Prostate gland (tissue), 2 donors: ENCODE data around the gene ZFYVE16.

ENCODE experiments used
- POLR2A ChIP-seq: fragments of 450-650 bp; IDR thresholded peaks from one replicate; pipeline ENCODE4 v1.6.1; 2016; ENCODE audit warnings: antibody characterized with exemption, mild to moderate bottlenecking
- POLR2AphosphoS5 ChIP-seq: sonication (generic); formaldehyde crosslinking; IDR thresholded peaks from one replicate; pipeline ENCODE4 v1.6.1; 2017; ENCODE audit warnings: antibody characterized with exemption
- TF ChIP-seq, protein P1 (sequence below), 4 experiments: fragments of 200-600 bp in 2 of 4; fragments of 450-650 bp in 2 of 4; sonication (generic) in 2 of 4; IDR thresholded peaks; 1 replicate in 3 of 4; 2 replicates in 1 of 4; pipeline ENCODE4 v1.5.1; 2016 to 2019; ENCODE audit warnings: antibody characterized with exemption in 4 of 4, mild to moderate bottlenecking in 2 of 4, moderate library complexity in 2 of 4

GRCh38 chr5:80370390-80370789, 37.5 kb upstream of the ZFYVE16 start:
- TF ChIP-seq POLR2A: no peak
- TF ChIP-seq, protein P1, sequence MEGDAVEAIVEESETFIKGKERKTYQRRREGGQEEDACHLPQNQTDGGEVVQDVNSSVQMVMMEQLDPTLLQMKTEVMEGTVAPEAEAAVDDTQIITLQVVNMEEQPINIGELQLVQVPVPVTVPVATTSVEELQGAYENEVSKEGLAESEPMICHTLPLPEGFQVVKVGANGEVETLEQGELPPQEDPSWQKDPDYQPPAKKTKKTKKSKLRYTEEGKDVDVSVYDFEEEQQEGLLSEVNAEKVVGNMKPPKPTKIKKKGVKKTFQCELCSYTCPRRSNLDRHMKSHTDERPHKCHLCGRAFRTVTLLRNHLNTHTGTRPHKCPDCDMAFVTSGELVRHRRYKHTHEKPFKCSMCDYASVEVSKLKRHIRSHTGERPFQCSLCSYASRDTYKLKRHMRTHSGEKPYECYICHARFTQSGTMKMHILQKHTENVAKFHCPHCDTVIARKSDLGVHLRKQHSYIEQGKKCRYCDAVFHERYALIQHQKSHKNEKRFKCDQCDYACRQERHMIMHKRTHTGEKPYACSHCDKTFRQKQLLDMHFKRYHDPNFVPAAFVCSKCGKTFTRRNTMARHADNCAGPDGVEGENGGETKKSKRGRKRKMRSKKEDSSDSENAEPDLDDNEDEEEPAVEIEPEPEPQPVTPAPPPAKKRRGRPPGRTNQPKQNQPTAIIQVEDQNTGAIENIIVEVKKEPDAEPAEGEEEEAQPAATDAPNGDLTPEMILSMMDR (IDR thresholded peaks at IDR 0.05): no peak
- TF ChIP-seq POLR2AphosphoS5: no peak
